K562 (cell line): Measurements from ENCODE around the gene POLR2B. TPM values are rescaled to one million over a fixed set of nuclear protein-coding genes. Genes with fewer than 3 reads are reported as not detected.

Experiments
- ATAC-seq: fragments of 200-7000 bp; cut with Tn5 transposase; 3 replicates; pipeline ENCODE4 v1.9.1; 2020; ENCODE audit warnings: moderate library complexity
- BruUV-seq: library from RNA; stranded (reverse); fragments of 400-500 nt; replicated peaks from 2 replicates; lab custom pipeline; 2021; lab: Mats Ljungman, UMichigan
- CTCF ChIA-PET: fragments of 300-600 bp; formaldehyde crosslinking; extraction: SDS; loops from one replicate; lab custom pipeline; 2021; ENCODE audit warnings: low intra/inter-chr PET ratio; lab: Yijun Ruan, JAX
- POLR2A ChIA-PET: fragments of 300-600, 350-650 bp; sonication (Branson Sonifier 250); formaldehyde crosslinking; extraction: SDS; loops from one replicate; lab custom pipeline; 2021; ENCODE audit warnings: antibody characterized with exemption, inconsistent platforms; lab: Yijun Ruan, JAX
- DNase-seq, 4 experiments: peaks; one replicate each; pipeline versions ENCODE4 v3.0.0 to v3.0.0-alpha.2; 2011 to 2018; ENCODE audit warnings: low spot score in 3 of 4, mixed read lengths in 3 of 4; ENCODE audit errors: extremely low read depth in 1 of 4
- FAIRE-seq: peaks from 2 replicates; lab custom pipeline; 2011; peaks lifted over from hg19 to GRCh38; lab: Jason Lieb, UNC
- H2AFZ ChIP-seq: 2 replicates; pipeline ENCODE4 v1.6.0; 2011; ENCODE audit warnings: low read depth, low read length, control low read depth, inconsistent platforms
- H3K27ac ChIP-seq: fragments of 200-600 bp; 3 replicates; pipeline ENCODE4 v1.8.0; 2011; ENCODE audit warnings: low read depth, mild to moderate bottlenecking, control low read depth, inconsistent platforms, low read length, moderate library complexity, mixed read lengths; ENCODE audit errors: extremely low read depth
- H3K27me3 ChIP-seq, 2 experiments: fragments of 300-600 bp in 1 of 2; 2 replicates in 1 of 2; 3 replicates in 1 of 2; pipeline versions ENCODE4 v1.6.0 to v1.8.0; 2011; ENCODE audit warnings: inconsistent platforms in 2 of 2, low read length in 2 of 2, mild to moderate bottlenecking in 1 of 2, mixed read lengths in 1 of 2, moderate library complexity in 1 of 2; ENCODE audit not compliant: control insufficient read depth in 2 of 2, insufficient read depth in 2 of 2
- H3K36me3 ChIP-seq: fragments of 300-600 bp; 3 replicates; pipeline ENCODE4 v1.8.0; 2011; ENCODE audit warnings: mild to moderate bottlenecking, low read length, inconsistent platforms; ENCODE audit not compliant: control insufficient read depth, insufficient read depth
- H3K4me1 ChIP-seq, 2 experiments: fragments of 200-600 bp in 1 of 2; replicated peaks in 1 of 2; 2 replicates in 1 of 2; 3 replicates in 1 of 2; pipeline versions ENCODE4 v1.5.1 to v1.8.0; 2011; ENCODE audit warnings: inconsistent platforms in 2 of 2, low read length in 2 of 2, mild to moderate bottlenecking in 1 of 2, mixed read lengths in 1 of 2, moderate library complexity in 1 of 2; ENCODE audit not compliant: control insufficient read depth in 2 of 2, insufficient read depth in 2 of 2
- H3K4me2 ChIP-seq: 2 replicates; pipeline ENCODE4 v1.6.1; 2011; ENCODE audit warnings: low read length, control low read depth, inconsistent platforms, mixed read lengths; ENCODE audit not compliant: insufficient read depth
- H3K4me3 ChIP-seq: fragments of 200-600 bp; sonication (generic), shearing (Covaris generic); 2 replicates; pipeline ENCODE4 v1.5.1; 2016; ENCODE audit warnings: control low read depth, inconsistent platforms
- H3K79me2 ChIP-seq: fragments of 200-600 bp; 3 replicates; pipeline ENCODE4 v1.8.0; 2011; ENCODE audit warnings: low read length, inconsistent platforms; ENCODE audit not compliant: control insufficient read depth, insufficient read depth
- H3K9ac ChIP-seq, 2 experiments: 2 replicates each; pipeline versions ENCODE4 v1.6.0 to v1.6.1; 2011; ENCODE audit warnings: low read depth in 2 of 2, low read length in 2 of 2, control low read depth in 1 of 2, inconsistent platforms in 1 of 2, mild to moderate bottlenecking in 1 of 2, mixed read lengths in 1 of 2; ENCODE audit not compliant: insufficient read depth in 1 of 2
- H3K9me1 ChIP-seq: one replicate; pipeline ENCODE4 v1.6.0; 2011; ENCODE audit warnings: inconsistent platforms, mild to moderate bottlenecking, low read length, moderate library complexity; ENCODE audit not compliant: control insufficient read depth, insufficient read depth
- H3K9me3 ChIP-seq: replicated peaks from 2 replicates; pipeline ENCODE4 v1.5.1; 2011; ENCODE audit warnings: low read depth, low read length, inconsistent platforms; ENCODE audit not compliant: control insufficient read depth, insufficient read depth
- H4K20me1 ChIP-seq: replicated peaks from 2 replicates; pipeline ENCODE4 v1.6.1; 2011; ENCODE audit warnings: low read length, inconsistent platforms, mixed read lengths; ENCODE audit not compliant: control insufficient read depth, insufficient read depth
- E2F1 ChIP-seq: sonication (generic); formaldehyde crosslinking; IDR thresholded peaks from 2 replicates; pipeline ENCODE4 v1.8.1; 2023; ENCODE audit warnings: mild to moderate bottlenecking, missing genetic modification reagents, moderate library complexity
- FOXO4 ChIP-seq: fragments of 450-650 bp; formaldehyde crosslinking; IDR thresholded peaks from 2 replicates; pipeline ENCODE4 v1.4.0; 2020; ENCODE audit warnings: mild to moderate bottlenecking, moderate library complexity
- MAFF ChIP-seq: IDR thresholded peaks from 2 replicates; pipeline ENCODE4 v1.6.1; 2012; ENCODE audit warnings: low read length, improper control_type of control experiment
- SMAD4 ChIP-seq: fragments of 250-450 bp; sonication (Bioruptor Pico); conservative IDR thresholded peaks from 2 replicates; pipeline ENCODE4 v1.8.0; 2021; ENCODE audit warnings: inconsistent platforms, mild to moderate bottlenecking, moderate library complexity
- WGBS: fragments of 100-300 bp; shearing (Covaris generic); methylation state at CpG from one replicate; pipeline ENCODE4 v1.1.6; 2016; ENCODE audit warnings: low coverage, mixed read lengths; ENCODE audit not compliant: insufficient coverage; ENCODE audit errors: missing lambda C conversion rate; 5-methylcytosine and 5-hydroxymethylcytosine counted together
- in situ Hi-C: fragments of 300-500 bp; cut with MboI; formaldehyde crosslinking; loops from 4 replicates; pipeline ENCODE4 v1.15.0; 2018; ENCODE audit warnings: inconsistent platforms, mixed read lengths
- intact Hi-C: fragments of 100-400 bp; cut with micrococcal nuclease; formaldehyde crosslinking; loops from 2 replicates; pipeline ENCODE4 v1.14.2; 2022
- polyA plus RNA-seq, 8 experiments: library from polyadenylated mRNA; depleted of rRNA in 4 of 8; stranded (reverse) in 5 of 8; unstranded in 3 of 8; fragments of >200 nt; fragmentation: Nextera tagmentation in 2 of 8; fragmentation: Illumina TruSeq in 1 of 8; extraction: Ambion mirVana in 2 of 8; extraction: Trizol in 1 of 8; gene quantifications; 2 replicates each; pipeline versions ENCODE4 v1.2.1 to v1.2.3, GENCODE V29; 2011 to 2014; ENCODE audit warnings: inconsistent platforms in 1 of 8, missing spikeins in 1 of 8
- total RNA-seq, 7 experiments: library from RNA; depleted of rRNA in 6 of 7; stranded (reverse); fragments of >200 nt in 6 of 7; fragmentation: Illumina TruSeq in 2 of 7; extraction: Trizol in 2 of 7; gene quantifications; 2 replicates each; pipeline versions ENCODE4 v1.2.1 to v1.2.3, GENCODE V29; 2011 to 2021; ENCODE audit warnings: low replicate concordance in 1 of 7
- TF ChIP-seq, protein P1 (sequence below): fragments of 250-450 bp; sonication (Bioruptor Pico); IDR thresholded peaks from 2 replicates; pipeline ENCODE4 v1.5.0; 2021; ENCODE audit warnings: mild to moderate bottlenecking, moderate library complexity

POLR2B gene
- total and polyA plus RNA-seq, 9 of the 15 experiments (the other 6 are each of a cell fraction or from before 2014, with no cell fraction given), result 60.9 to 208 (median 142) TPM

DNA sequence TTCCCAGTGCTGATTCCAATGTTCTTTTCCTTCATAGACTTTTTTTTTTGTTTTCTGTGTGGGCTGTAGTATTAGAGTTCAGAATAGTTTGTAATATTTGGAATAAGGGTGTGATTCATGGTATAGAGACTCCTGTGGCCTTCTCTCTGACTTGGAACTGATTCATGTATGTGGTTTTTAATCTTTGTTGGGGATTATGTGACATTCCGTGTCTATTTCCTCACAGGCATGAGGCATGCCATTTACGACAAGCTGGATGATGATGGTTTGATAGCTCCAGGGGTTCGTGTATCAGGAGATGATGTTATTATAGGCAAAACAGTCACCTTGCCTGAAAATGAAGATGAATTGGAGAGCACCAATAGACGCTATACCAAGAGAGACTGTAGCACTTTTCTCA lies 44.4 kb downstream of the POLR2B start (continued):
- TF ChIP-seq E2F1 (no peak), MAFF (no peak)
- TF ChIP-seq, all 486 proteins: peak for 0

- no peak for ATAC-seq
- Histone ChIP-seq H3K79me2 (no peaks in the 10 kb centered on the region), H4K20me1 (no peaks in the 10 kb centered on the region), H3K9me1 (no peaks in the 10 kb centered on the region), H3K9me3 (no peaks in the 10 kb centered on the region), H3K36me3 (peaks cover 24% of the 10 kb centered on the region; the same call in 2 of the 3 replicates), H3K27me3 (peaks cover 0 to 3% of the 10 kb centered on the region in 2 experiments; a peak in 1 of 5 replicates), H3K4me2 (no peak overlapping the region), H3K4me1 (no peaks in the 10 kb centered on the region), H3K27ac (no peak overlapping the region), H3K9ac (no peak overlapping the region), H3K4me3 (no peak overlapping the region), H2AFZ (no peak overlapping the region)
- ChIA-PET POLR2A (no interaction called here), CTCF (no interaction called here)
- DNase-seq, result no peak
- TF ChIP-seq, protein P1, sequence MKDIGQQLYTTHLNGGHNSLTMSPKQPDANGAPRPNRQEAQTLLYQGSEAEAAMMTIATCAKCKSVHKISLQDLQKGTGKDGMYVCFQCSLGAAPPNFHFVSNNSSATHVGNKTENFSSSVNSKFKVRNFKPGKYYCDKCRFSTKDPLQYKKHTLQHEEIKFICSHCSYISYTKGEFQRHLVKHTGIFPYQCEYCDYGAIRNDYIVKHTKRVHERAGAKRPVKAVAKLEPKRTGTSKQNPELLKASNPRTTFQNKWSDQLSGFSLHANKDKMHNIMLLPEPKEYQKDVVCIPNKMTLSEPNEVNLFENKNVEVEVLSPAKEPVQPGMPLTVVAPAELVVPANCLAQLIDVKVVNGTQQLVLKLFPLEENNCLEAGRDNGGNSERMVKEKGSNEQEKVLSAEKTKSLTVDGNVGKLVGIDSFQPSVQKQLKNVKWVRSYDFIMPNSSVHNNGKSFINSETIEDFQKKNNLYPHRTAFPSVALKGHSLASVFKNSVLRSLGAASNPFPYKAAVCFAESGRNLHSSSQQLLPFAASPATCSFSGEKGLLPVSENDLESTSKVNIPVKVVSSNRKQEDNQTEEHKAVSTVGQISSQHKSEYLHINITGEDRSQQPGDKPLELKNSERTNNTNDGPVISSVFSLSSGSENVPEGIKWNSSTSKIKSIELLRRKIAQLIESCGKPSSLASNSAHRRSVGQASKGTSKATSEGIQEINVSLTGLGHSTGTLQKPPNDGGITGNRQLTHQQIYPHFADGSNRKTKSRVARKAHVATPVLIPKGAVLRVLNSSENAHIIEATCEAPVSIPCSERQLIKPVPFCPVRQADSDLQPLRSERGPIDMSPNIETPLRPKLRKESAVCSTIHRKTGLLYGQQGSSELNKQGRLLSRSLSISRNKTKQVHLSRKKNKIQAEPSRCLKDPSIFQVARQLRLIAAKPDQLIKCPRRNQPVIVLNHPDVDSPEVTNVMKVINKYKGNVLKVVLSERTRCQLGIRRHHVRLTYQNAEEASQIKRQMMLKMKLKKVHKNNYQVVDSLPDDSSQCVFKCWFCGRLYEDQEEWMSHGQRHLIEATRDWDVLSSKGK (CRISPR knock-in tag), result no peak
- TF ChIP-seq FOXO4 (CRISPR knock-in tag) (no peak), SMAD4 (CRISPR knock-in tag) (no peak)
- intact Hi-C loops (no loop called here), in situ Hi-C loops (no loop called here)
- FAIRE-seq, result no peak
- BruUV-seq, result no TSS peak
- WGBS, result 55% methylated on average over 3 of the region's 3 CpGs
These were observed 55.8 kb downstream of the POLR2B start for GRCh38 chr4:57034520-57034919.
